ENCODE measurements around the gene FAM111B. TPM values are rescaled to one million over a fixed set of nuclear protein-coding genes. Genes with fewer than 3 reads are reported as not detected.
"Not testable (repeated sequence)": the region's sequence is repeated elsewhere in the genome, so short reads cannot be mapped to it uniquely, and the experiment has no call there.

The FAM111B gene
- total RNA-seq, 1 donor from 2014 or later: 3.2 TPM

GRCh38 chr11:59069087-59069486 lies 38.0 kb upstream of the FAM111B start:
- no peak for TF ChIP-seq CTCF (IDR thresholded peaks at IDR 0.05; ENCODE audit: insufficient read depth, low read length, poor library complexity, severe bottlenecking)
- Histone ChIP-seq H3K36me3 (ENCODE audit: control insufficient read depth, insufficient read depth, low read length) (no peaks in the 10 kb centered on the region), H3K4me3 (ENCODE audit: low read depth, low read length) (no peak overlapping the region), H3K27me3 (ENCODE audit: control insufficient read depth, insufficient read depth, low read length) (no peaks in the 10 kb centered on the region)
- no peak for DNase-seq (ENCODE audit: low read depth)

- DNase-seq (ENCODE audit: low read depth): no peak
- no peak overlapping the region for H3K4me3 ChIP-seq (ENCODE audit: low read depth, low read length)
- no peaks in the 10 kb centered on the region for H3K36me3 ChIP-seq (ENCODE audit: control insufficient read depth, insufficient read depth, low read length)
- no peak for TF ChIP-seq CTCF (IDR thresholded peaks at IDR 0.05; ENCODE audit: insufficient read depth, low read length, poor library complexity, severe bottlenecking)
- no peaks in the 10 kb centered on the region for H3K27me3 ChIP-seq (ENCODE audit: control insufficient read depth, insufficient read depth, low read length)
These were observed 30.0 kb upstream of the FAM111B start for GRCh38 chr11:59076876-59077571.

- Histone ChIP-seq H3K27me3 (ENCODE audit: control insufficient read depth, insufficient read depth, low read length) (no peaks in the 10 kb centered on the region), H3K36me3 (ENCODE audit: control insufficient read depth, insufficient read depth, low read length) (no peaks in the 10 kb centered on the region), H3K4me3 (ENCODE audit: low read depth, low read length) (no peak overlapping the region)
- no peak for DNase-seq (ENCODE audit: low read depth)
- TF ChIP-seq CTCF (IDR thresholded peaks at IDR 0.05; ENCODE audit: insufficient read depth, low read length, poor library complexity, severe bottlenecking): no peak
These were observed 28.6 kb upstream of the FAM111B start for GRCh38 chr11:59078435-59078834.

GRCh38 chr11:59079086-59079485 lies 28.0 kb upstream of the FAM111B start:
- no peaks in the 10 kb centered on the region for H3K27me3 ChIP-seq (ENCODE audit: control insufficient read depth, insufficient read depth, low read length)
- H3K4me3 ChIP-seq (ENCODE audit: low read depth, low read length): no peak overlapping the region
- DNase-seq (ENCODE audit: low read depth): no peak
- H3K36me3 ChIP-seq (ENCODE audit: control insufficient read depth, insufficient read depth, low read length): no peaks in the 10 kb centered on the region
- TF ChIP-seq CTCF (IDR thresholded peaks at IDR 0.05; ENCODE audit: insufficient read depth, low read length, poor library complexity, severe bottlenecking): no peak

- H3K4me3 ChIP-seq (ENCODE audit: low read depth, low read length); H3K27me3 ChIP-seq (ENCODE audit: control insufficient read depth, insufficient read depth, low read length); H3K36me3 ChIP-seq (ENCODE audit: control insufficient read depth, insufficient read depth, low read length); DNase-seq (ENCODE audit: low read depth): not testable (repeated sequence)
These were observed 26.6 kb upstream of the FAM111B start for GRCh38 chr11:59080421-59080820.

- H3K27me3 ChIP-seq (ENCODE audit: control insufficient read depth, insufficient read depth, low read length); DNase-seq (ENCODE audit: low read depth); H3K36me3 ChIP-seq (ENCODE audit: control insufficient read depth, insufficient read depth, low read length); H3K4me3 ChIP-seq (ENCODE audit: low read depth, low read length): not testable (repeated sequence)
These were observed 25.5 kb upstream of the FAM111B start for GRCh38 chr11:59081430-59082020.

- not testable (repeated sequence) for DNase-seq (ENCODE audit: low read depth); H3K4me3 ChIP-seq (ENCODE audit: low read depth, low read length); H3K36me3 ChIP-seq (ENCODE audit: control insufficient read depth, insufficient read depth, low read length); H3K27me3 ChIP-seq (ENCODE audit: control insufficient read depth, insufficient read depth, low read length)
These were observed 21.0 kb upstream of the FAM111B start, which contains the start of gene GLYATL1B for GRCh38 chr11:59086007-59086406. Gene GLYATL1B (plus strand): TSS chr11:59086307. CDS start chr11:59086307, 0 bp downstream.

Data from kidney epithelial cell (primary cell).